ENCODE results near the gene SBK2. TPM values are rescaled to one million over a fixed set of nuclear protein-coding genes. Genes with fewer than 3 reads are reported as not detected.

Gene SBK2
- total RNA-seq, 1 donor from 2014 or later, result not detected

GRCh38 chr19:55554302-55554701 is 17.4 kb upstream of the SBK2 start:
- DNase-seq (ENCODE audit: low spot score), result no peak

- peak; percentile 31 for DNase-seq (ENCODE audit: low spot score)
Observed at GRCh38 chr19:55553217-55554182, 16.6 kb upstream of the SBK2 start.

- DNase-seq (ENCODE audit: low spot score), result no peak
Observed at GRCh38 chr19:55552620-55553019, 15.7 kb upstream of the SBK2 start.

GRCh38 chr19:55552206-55552605 is 15.3 kb upstream of the SBK2 start:
- DNase-seq (ENCODE audit: low spot score), result no peak

- DNase-seq (ENCODE audit: low spot score), result no peak
Observed at GRCh38 chr19:55550321-55550650, 13.4 kb upstream of the SBK2 start.

GRCh38 chr19:55549500-55550320 is 12.8 kb upstream of the SBK2 start:
- no peak for DNase-seq (ENCODE audit: low spot score)

GRCh38 chr19:55546822-55547614 is 10.1 kb upstream of the SBK2 start:
- peak; percentile 71 for DNase-seq (ENCODE audit: low spot score)

- no peak for DNase-seq (ENCODE audit: low spot score)
Observed at GRCh38 chr19:55546011-55546410, 9.1 kb upstream of the SBK2 start.

GRCh38 chr19:55545443-55545842 is 8.5 kb upstream of the SBK2 start, which contains the start of gene SBK3:
Gene SBK3, minus strand, starts transcription at chr19:55545543. Its CDS starts 0 bp downstream, at chr19:55545543.
- no peak for DNase-seq (ENCODE audit: low spot score)

- DNase-seq (ENCODE audit: low spot score), result no peak
Observed at GRCh38 chr19:55544776-55545439, 8.0 kb upstream of the SBK2 start.

GRCh38 chr19:55544014-55544413 is 7.1 kb upstream of the SBK2 start:
- no peak for DNase-seq (ENCODE audit: low spot score)

GRCh38 chr19:55543567-55543966 is 6.6 kb upstream of the SBK2 start:
- DNase-seq (ENCODE audit: low spot score), result no peak

GRCh38 chr19:55542292-55542855 is 5.4 kb upstream of the SBK2 start:
- no peak for DNase-seq (ENCODE audit: low spot score)

GRCh38 chr19:55541091-55541490 is 4.2 kb upstream of the SBK2 start:
- no peak for DNase-seq (ENCODE audit: low spot score)

GRCh38 chr19:55540619-55541018 is 3.7 kb upstream of the SBK2 start:
- no peak for DNase-seq (ENCODE audit: low spot score)

- no peak for DNase-seq (ENCODE audit: low spot score)
Observed at GRCh38 chr19:55539090-55539984, 2.4 kb upstream of the SBK2 start.

- no peak for DNase-seq (ENCODE audit: low spot score)
Observed at GRCh38 chr19:55538132-55538531, 1.2 kb upstream of the SBK2 start.

GRCh38 chr19:55537741-55538111 is 793 bp upstream of the SBK2 start:
- DNase-seq (ENCODE audit: low spot score), result no peak

- no peak for DNase-seq (ENCODE audit: low spot score)
Observed at GRCh38 chr19:55536366-55536765, 567 bp downstream of the SBK2 start.

- no peak for DNase-seq (ENCODE audit: low spot score)
Observed at GRCh38 chr19:55535965-55536350, 975 bp downstream of the SBK2 start.

Measured in mucosa of gallbladder (tissue), 1 donor.